ENCODE measurements around the gene FRMD8. TPM values are rescaled to one million over a fixed set of nuclear protein-coding genes. Genes with fewer than 3 reads are reported as not detected.
A peak's percentile ranks its signal among the peaks of the same experiment; 100 is the strongest.

FRMD8 gene
- total and polyA plus RNA-seq, 9 of the 15 experiments (the other 6 are each of a cell fraction or from before 2014, with no cell fraction given): 4.5 to 54.5 (median 15.8) TPM

DNA sequence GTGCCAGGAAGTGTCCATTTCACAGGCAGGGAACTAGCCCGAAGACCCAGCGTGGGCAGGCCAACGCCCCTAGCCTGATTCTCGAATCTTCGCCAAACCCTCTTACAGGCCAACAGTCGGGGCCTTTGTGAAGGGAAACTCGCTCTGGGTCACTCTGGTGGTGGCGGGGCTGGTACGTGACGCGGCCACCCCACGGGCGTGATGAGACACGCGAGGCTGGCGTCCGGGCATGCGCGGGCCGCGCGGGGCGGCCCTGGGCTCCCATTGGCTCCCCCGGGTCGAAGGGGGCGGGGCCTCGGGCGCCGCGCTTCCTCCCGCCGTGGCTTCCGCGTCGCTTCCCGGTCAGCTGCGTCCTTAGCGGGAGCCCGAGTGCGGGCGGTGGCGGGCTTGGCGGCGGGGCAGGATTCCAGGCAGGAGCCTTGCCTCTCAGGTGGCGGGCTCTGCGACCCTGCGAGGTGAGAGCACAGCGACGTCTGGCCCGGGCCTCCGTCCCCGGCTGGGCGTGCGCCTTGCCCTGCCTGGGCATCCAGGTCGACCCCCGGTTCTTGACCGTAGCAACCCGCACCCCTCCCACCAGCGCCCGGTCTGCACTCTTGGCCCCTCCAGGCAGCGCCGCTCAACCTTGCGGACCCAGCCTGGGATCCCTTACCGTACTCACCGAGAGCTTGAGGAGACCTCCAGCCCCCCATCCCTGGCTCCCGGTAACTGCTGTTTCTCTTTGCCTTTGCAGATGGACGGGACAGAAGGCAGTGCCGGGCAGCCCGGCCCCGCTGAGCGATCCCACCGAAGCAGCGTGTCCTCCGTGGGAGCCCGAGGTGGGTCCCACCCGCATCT, at the start of gene FRMD8 (continued):
- TF ChIP-seq ZNF143 (CRISPR knock-in tag; IDR thresholded peaks at IDR 0.05) (peak; percentile 30; the same call in 1 of the 2 replicates), SREBF2 (CRISPR knock-in tag; IDR thresholded peaks at IDR 0.05) (no peak), ZNF12 (CRISPR knock-in tag; IDR thresholded peaks at IDR 0.05) (peak; percentile 27; the same call in 1 of the 2 replicates), POLR3A (IDR thresholded peaks at IDR 0.05; ENCODE audit: borderline replicate concordance, extremely low read depth, insufficient read depth, insufficient read length) (no peak), SMARCB1 (IDR thresholded peaks at IDR 0.05; ENCODE audit: insufficient read length, low read depth) (no peak), ZNF644 (tag; IDR thresholded peaks at IDR 0.05; ENCODE audit: low read depth) (peak; percentile 49), FUS (optimal IDR thresholded peaks at IDR 0.05; ENCODE audit: low read depth, low read length) (no peak), GATAD2A (IDR thresholded peaks at IDR 0.05) (peak; percentile 97), SPI1 (IDR thresholded peaks at IDR 0.05; ENCODE audit: borderline replicate concordance, low read depth, low read length) (peak; percentile 53; the same call in 1 of the 2 replicates), RFX7 (CRISPR knock-in tag; IDR thresholded peaks at IDR 0.05) (no peak), LARP7 (IDR thresholded peaks at IDR 0.05) (no peak), ZSCAN32 (CRISPR knock-in tag; IDR thresholded peaks at IDR 0.05) (no peak), KDM2B (CRISPR knock-in tag; IDR thresholded peaks at IDR 0.05) (no peak), MCM7 (IDR thresholded peaks at IDR 0.05) (no peak), U2AF2 (optimal IDR thresholded peaks at IDR 0.05; ENCODE audit: low read depth, low read length) (no peak), NCOR1 (IDR thresholded peaks at IDR 0.05) (no peak), SP1 (CRISPR knock-in tag; IDR thresholded peaks at IDR 0.05) (peak; percentile 57; the same call in 1 of the 2 replicates), SMAD4 (CRISPR knock-in tag; conservative IDR thresholded peaks at IDR 0.05) (peak; percentile 72), MTA1 (IDR thresholded peaks at IDR 0.05; ENCODE audit: borderline replicate concordance) (peak; percentile 84)
- TF ChIP-seq, protein P1, sequence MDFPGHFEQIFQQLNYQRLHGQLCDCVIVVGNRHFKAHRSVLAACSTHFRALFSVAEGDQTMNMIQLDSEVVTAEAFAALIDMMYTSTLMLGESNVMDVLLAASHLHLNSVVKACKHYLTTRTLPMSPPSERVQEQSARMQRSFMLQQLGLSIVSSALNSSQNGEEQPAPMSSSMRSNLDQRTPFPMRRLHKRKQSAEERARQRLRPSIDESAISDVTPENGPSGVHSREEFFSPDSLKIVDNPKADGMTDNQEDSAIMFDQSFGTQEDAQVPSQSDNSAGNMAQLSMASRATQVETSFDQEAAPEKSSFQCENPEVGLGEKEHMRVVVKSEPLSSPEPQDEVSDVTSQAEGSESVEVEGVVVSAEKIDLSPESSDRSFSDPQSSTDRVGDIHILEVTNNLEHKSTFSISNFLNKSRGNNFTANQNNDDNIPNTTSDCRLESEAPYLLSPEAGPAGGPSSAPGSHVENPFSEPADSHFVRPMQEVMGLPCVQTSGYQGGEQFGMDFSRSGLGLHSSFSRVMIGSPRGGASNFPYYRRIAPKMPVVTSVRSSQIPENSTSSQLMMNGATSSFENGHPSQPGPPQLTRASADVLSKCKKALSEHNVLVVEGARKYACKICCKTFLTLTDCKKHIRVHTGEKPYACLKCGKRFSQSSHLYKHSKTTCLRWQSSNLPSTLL (IDR thresholded peaks at IDR 0.05): no peak
- TF ChIP-seq, protein P2, sequence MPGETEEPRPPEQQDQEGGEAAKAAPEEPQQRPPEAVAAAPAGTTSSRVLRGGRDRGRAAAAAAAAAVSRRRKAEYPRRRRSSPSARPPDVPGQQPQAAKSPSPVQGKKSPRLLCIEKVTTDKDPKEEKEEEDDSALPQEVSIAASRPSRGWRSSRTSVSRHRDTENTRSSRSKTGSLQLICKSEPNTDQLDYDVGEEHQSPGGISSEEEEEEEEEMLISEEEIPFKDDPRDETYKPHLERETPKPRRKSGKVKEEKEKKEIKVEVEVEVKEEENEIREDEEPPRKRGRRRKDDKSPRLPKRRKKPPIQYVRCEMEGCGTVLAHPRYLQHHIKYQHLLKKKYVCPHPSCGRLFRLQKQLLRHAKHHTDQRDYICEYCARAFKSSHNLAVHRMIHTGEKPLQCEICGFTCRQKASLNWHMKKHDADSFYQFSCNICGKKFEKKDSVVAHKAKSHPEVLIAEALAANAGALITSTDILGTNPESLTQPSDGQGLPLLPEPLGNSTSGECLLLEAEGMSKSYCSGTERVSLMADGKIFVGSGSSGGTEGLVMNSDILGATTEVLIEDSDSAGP (CRISPR knock-in tag; IDR thresholded peaks at IDR 0.05): no peak
- TF ChIP-seq, protein P3, sequence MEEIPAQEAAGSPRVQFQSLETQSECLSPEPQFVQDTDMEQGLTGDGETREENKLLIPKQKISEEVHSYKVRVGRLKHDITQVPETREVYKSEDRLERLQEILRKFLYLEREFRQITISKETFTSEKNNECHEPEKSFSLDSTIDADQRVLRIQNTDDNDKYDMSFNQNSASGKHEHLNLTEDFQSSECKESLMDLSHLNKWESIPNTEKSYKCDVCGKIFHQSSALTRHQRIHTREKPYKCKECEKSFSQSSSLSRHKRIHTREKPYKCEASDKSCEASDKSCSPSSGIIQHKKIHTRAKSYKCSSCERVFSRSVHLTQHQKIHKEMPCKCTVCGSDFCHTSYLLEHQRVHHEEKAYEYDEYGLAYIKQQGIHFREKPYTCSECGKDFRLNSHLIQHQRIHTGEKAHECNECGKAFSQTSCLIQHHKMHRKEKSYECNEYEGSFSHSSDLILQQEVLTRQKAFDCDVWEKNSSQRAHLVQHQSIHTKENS (CRISPR knock-in tag; IDR thresholded peaks at IDR 0.05): no peak
- TF ChIP-seq, protein P4, sequence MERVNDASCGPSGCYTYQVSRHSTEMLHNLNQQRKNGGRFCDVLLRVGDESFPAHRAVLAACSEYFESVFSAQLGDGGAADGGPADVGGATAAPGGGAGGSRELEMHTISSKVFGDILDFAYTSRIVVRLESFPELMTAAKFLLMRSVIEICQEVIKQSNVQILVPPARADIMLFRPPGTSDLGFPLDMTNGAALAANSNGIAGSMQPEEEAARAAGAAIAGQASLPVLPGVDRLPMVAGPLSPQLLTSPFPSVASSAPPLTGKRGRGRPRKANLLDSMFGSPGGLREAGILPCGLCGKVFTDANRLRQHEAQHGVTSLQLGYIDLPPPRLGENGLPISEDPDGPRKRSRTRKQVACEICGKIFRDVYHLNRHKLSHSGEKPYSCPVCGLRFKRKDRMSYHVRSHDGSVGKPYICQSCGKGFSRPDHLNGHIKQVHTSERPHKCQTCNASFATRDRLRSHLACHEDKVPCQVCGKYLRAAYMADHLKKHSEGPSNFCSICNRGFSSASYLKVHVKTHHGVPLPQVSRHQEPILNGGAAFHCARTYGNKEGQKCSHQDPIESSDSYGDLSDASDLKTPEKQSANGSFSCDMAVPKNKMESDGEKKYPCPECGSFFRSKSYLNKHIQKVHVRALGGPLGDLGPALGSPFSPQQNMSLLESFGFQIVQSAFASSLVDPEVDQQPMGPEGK (CRISPR knock-in tag; IDR thresholded peaks at IDR 0.05; ENCODE audit: borderline replicate concordance): no peak

Data from K562 (cell line).